K562 (cell line): ENCODE data around the gene RALGAPA2. TPM values are rescaled to one million over a fixed set of nuclear protein-coding genes. Genes with fewer than 3 reads are reported as not detected.

ENCODE experiments used
- ATAC-seq: fragments of 200-7000 bp; cut with Tn5 transposase; 3 replicates; pipeline ENCODE4 v1.9.1; 2020; ENCODE audit warnings: moderate library complexity
- BruUV-seq: library from RNA; stranded (reverse); fragments of 400-500 nt; replicated peaks from 2 replicates; lab custom pipeline; 2021; lab: Mats Ljungman, UMichigan
- CTCF ChIA-PET: fragments of 300-600 bp; formaldehyde crosslinking; extraction: SDS; loops from one replicate; lab custom pipeline; 2021; ENCODE audit warnings: low intra/inter-chr PET ratio; lab: Yijun Ruan, JAX
- POLR2A ChIA-PET: fragments of 300-600, 350-650 bp; sonication (Branson Sonifier 250); formaldehyde crosslinking; extraction: SDS; loops from one replicate; lab custom pipeline; 2021; ENCODE audit warnings: antibody characterized with exemption, inconsistent platforms; lab: Yijun Ruan, JAX
- DNase-seq, 4 experiments: peaks; one replicate each; pipeline versions ENCODE4 v3.0.0 to v3.0.0-alpha.2; 2011 to 2018; ENCODE audit warnings: low spot score in 3 of 4, mixed read lengths in 3 of 4; ENCODE audit errors: extremely low read depth in 1 of 4
- FAIRE-seq: peaks from 2 replicates; lab custom pipeline; 2011; peaks lifted over from hg19 to GRCh38; lab: Jason Lieb, UNC
- H2AFZ ChIP-seq: 2 replicates; pipeline ENCODE4 v1.6.0; 2011; ENCODE audit warnings: low read depth, low read length, control low read depth, inconsistent platforms
- H3K27ac ChIP-seq: fragments of 200-600 bp; 3 replicates; pipeline ENCODE4 v1.8.0; 2011; ENCODE audit warnings: low read depth, mild to moderate bottlenecking, control low read depth, inconsistent platforms, low read length, moderate library complexity, mixed read lengths; ENCODE audit errors: extremely low read depth
- H3K27me3 ChIP-seq, 2 experiments: fragments of 300-600 bp in 1 of 2; 2 replicates in 1 of 2; 3 replicates in 1 of 2; pipeline versions ENCODE4 v1.6.0 to v1.8.0; 2011; ENCODE audit warnings: inconsistent platforms in 2 of 2, low read length in 2 of 2, mild to moderate bottlenecking in 1 of 2, mixed read lengths in 1 of 2, moderate library complexity in 1 of 2; ENCODE audit not compliant: control insufficient read depth in 2 of 2, insufficient read depth in 2 of 2
- H3K36me3 ChIP-seq: fragments of 300-600 bp; 3 replicates; pipeline ENCODE4 v1.8.0; 2011; ENCODE audit warnings: mild to moderate bottlenecking, low read length, inconsistent platforms; ENCODE audit not compliant: control insufficient read depth, insufficient read depth
- H3K4me1 ChIP-seq, 2 experiments: fragments of 200-600 bp in 1 of 2; replicated peaks in 1 of 2; 2 replicates in 1 of 2; 3 replicates in 1 of 2; pipeline versions ENCODE4 v1.5.1 to v1.8.0; 2011; ENCODE audit warnings: inconsistent platforms in 2 of 2, low read length in 2 of 2, mild to moderate bottlenecking in 1 of 2, mixed read lengths in 1 of 2, moderate library complexity in 1 of 2; ENCODE audit not compliant: control insufficient read depth in 2 of 2, insufficient read depth in 2 of 2
- H3K4me2 ChIP-seq: 2 replicates; pipeline ENCODE4 v1.6.1; 2011; ENCODE audit warnings: low read length, control low read depth, inconsistent platforms, mixed read lengths; ENCODE audit not compliant: insufficient read depth
- H3K4me3 ChIP-seq: fragments of 200-600 bp; sonication (generic), shearing (Covaris generic); 2 replicates; pipeline ENCODE4 v1.5.1; 2016; ENCODE audit warnings: control low read depth, inconsistent platforms
- H3K79me2 ChIP-seq: fragments of 200-600 bp; 3 replicates; pipeline ENCODE4 v1.8.0; 2011; ENCODE audit warnings: low read length, inconsistent platforms; ENCODE audit not compliant: control insufficient read depth, insufficient read depth
- H3K9ac ChIP-seq, 2 experiments: 2 replicates each; pipeline versions ENCODE4 v1.6.0 to v1.6.1; 2011; ENCODE audit warnings: low read depth in 2 of 2, low read length in 2 of 2, control low read depth in 1 of 2, inconsistent platforms in 1 of 2, mild to moderate bottlenecking in 1 of 2, mixed read lengths in 1 of 2; ENCODE audit not compliant: insufficient read depth in 1 of 2
- H3K9me1 ChIP-seq: one replicate; pipeline ENCODE4 v1.6.0; 2011; ENCODE audit warnings: inconsistent platforms, mild to moderate bottlenecking, low read length, moderate library complexity; ENCODE audit not compliant: control insufficient read depth, insufficient read depth
- H3K9me3 ChIP-seq: replicated peaks from 2 replicates; pipeline ENCODE4 v1.5.1; 2011; ENCODE audit warnings: low read depth, low read length, inconsistent platforms; ENCODE audit not compliant: control insufficient read depth, insufficient read depth
- H4K20me1 ChIP-seq: replicated peaks from 2 replicates; pipeline ENCODE4 v1.6.1; 2011; ENCODE audit warnings: low read length, inconsistent platforms, mixed read lengths; ENCODE audit not compliant: control insufficient read depth, insufficient read depth
- CEBPB ChIP-seq: fragments of 450-650 bp; IDR thresholded peaks from 2 replicates; pipeline ENCODE4 v1.6.1; 2016; ENCODE audit warnings: missing genetic modification characterization, missing compliant biosample characterization
- DIDO1 ChIP-seq: fragments of 450-650 bp; IDR thresholded peaks from 2 replicates; pipeline ENCODE4 v1.6.1; 2016; ENCODE audit warnings: low read depth, missing biosample characterization, missing genetic modification characterization
- GTF2F1 ChIP-seq: IDR thresholded peaks from 2 replicates; pipeline ENCODE4 v1.6.1; 2011; ENCODE audit warnings: low read depth, low read length, improper control_type of control experiment
- HSF4 ChIP-seq: fragments of 250-450 bp; sonication (Bioruptor Pico); IDR thresholded peaks from 2 replicates; pipeline ENCODE4 v2.1.2; 2022; ENCODE audit warnings: mild to moderate bottlenecking, moderate library complexity, borderline replicate concordance
- MAFK ChIP-seq: IDR thresholded peaks from 2 replicates; pipeline ENCODE4 v1.6.1; 2011; ENCODE audit warnings: low read length, improper control_type of control experiment
- MTA3 ChIP-seq: fragments of 450-650 bp; formaldehyde crosslinking; IDR thresholded peaks from 2 replicates; pipeline ENCODE4 v1.6.1; 2017; ENCODE audit warnings: mild to moderate bottlenecking, borderline replicate concordance
- TAL1 ChIP-seq: fragments of 450-650 bp; IDR thresholded peaks from 2 replicates; pipeline ENCODE4 v1.6.1; 2016; ENCODE audit warnings: mild to moderate bottlenecking
- YBX1 ChIP-seq: fragments of 450-650 bp; IDR thresholded peaks from 2 replicates; pipeline ENCODE4 v1.7.1; 2016; ENCODE audit warnings: mild to moderate bottlenecking
- ZBTB17 ChIP-seq: fragments of 450-650 bp; formaldehyde crosslinking; IDR thresholded peaks from 2 replicates; pipeline ENCODE4 v1.4.0; 2020; ENCODE audit warnings: mild to moderate bottlenecking
- ZC3H4 ChIP-seq: sonication (generic); formaldehyde crosslinking; IDR thresholded peaks from 2 replicates; pipeline ENCODE4 v1.9.0; 2021; ENCODE audit warnings: missing genetic modification reagents, borderline replicate concordance
- ZFP30 ChIP-seq: fragments of 250-450 bp; sonication (Bioruptor Pico); IDR thresholded peaks from 2 replicates; pipeline ENCODE4 v1.8.0; 2022; ENCODE audit warnings: moderate library complexity, mild to moderate bottlenecking, inconsistent platforms, borderline replicate concordance
- ZNF212 ChIP-seq: fragments of 450-650 bp; formaldehyde crosslinking; IDR thresholded peaks from 2 replicates; pipeline ENCODE4 v1.4.0; 2020; ENCODE audit warnings: mild to moderate bottlenecking
- in situ Hi-C: fragments of 300-500 bp; cut with MboI; formaldehyde crosslinking; loops from 4 replicates; pipeline ENCODE4 v1.15.0; 2018; ENCODE audit warnings: inconsistent platforms, mixed read lengths
- intact Hi-C: fragments of 100-400 bp; cut with micrococcal nuclease; formaldehyde crosslinking; loops from 2 replicates; pipeline ENCODE4 v1.14.2; 2022
- polyA plus RNA-seq, 8 experiments: library from polyadenylated mRNA; depleted of rRNA in 4 of 8; stranded (reverse) in 5 of 8; unstranded in 3 of 8; fragments of >200 nt; fragmentation: Nextera tagmentation in 2 of 8; fragmentation: Illumina TruSeq in 1 of 8; extraction: Ambion mirVana in 2 of 8; extraction: Trizol in 1 of 8; gene quantifications; 2 replicates each; pipeline versions ENCODE4 v1.2.1 to v1.2.3, GENCODE V29; 2011 to 2014; ENCODE audit warnings: inconsistent platforms in 1 of 8, missing spikeins in 1 of 8
- total RNA-seq, 7 experiments: library from RNA; depleted of rRNA in 6 of 7; stranded (reverse); fragments of >200 nt in 6 of 7; fragmentation: Illumina TruSeq in 2 of 7; extraction: Trizol in 2 of 7; gene quantifications; 2 replicates each; pipeline versions ENCODE4 v1.2.1 to v1.2.3, GENCODE V29; 2011 to 2021; ENCODE audit warnings: low replicate concordance in 1 of 7
- TF ChIP-seq, protein P1 (sequence below): fragments of 450-650 bp; IDR thresholded peaks from 2 replicates; pipeline ENCODE4 v1.6.1; 2016; ENCODE audit warnings: borderline replicate concordance
- TF ChIP-seq, protein P2 (sequence below): fragments of 450-650 bp; formaldehyde crosslinking; conservative IDR thresholded peaks from 2 replicates; pipeline ENCODE4 v1.4.0; 2022; ENCODE audit warnings: mild to moderate bottlenecking, missing genetic modification characterization
- TF ChIP-seq, protein P3 (sequence below): IDR thresholded peaks from 3 replicates; pipeline ENCODE4 v1.6.1; 2011; ENCODE audit warnings: borderline replicate concordance, mild to moderate bottlenecking; ENCODE audit not compliant: insufficient read length, insufficient read depth
- TF ChIP-seq, protein P4 (sequence below): sonication (generic); formaldehyde crosslinking; IDR thresholded peaks from 2 replicates; pipeline ENCODE4 v1.8.0; 2022; ENCODE audit warnings: mild to moderate bottlenecking, missing genetic modification reagents

Gene RALGAPA2
- total and polyA plus RNA-seq, 9 of the 15 experiments (the other 6 are each of a cell fraction or from before 2014, with no cell fraction given), result 0.35 to 2.7 (median 1.4) TPM

DNA sequence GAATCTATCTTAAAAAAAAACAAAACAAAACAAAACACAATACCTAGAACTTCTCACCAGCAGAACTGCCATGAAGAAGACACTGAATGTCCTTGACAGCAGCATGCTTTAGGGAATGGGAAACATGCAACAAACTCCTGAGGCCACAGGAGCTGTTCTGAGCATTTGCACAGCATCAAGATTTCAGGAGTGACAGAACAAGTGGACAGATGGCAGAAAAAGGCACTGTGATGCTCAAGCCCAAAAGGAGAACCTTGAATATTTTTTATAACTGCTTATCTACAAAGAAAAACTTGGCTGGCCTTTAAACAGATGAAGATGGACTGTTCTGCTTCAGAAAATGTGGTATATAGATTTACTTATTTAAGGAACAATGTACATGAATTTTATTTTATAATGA is 158.9 kb downstream of the RALGAPA2 start:
- no peak for FAIRE-seq
- ChIA-PET POLR2A (no interaction called here), CTCF (no interaction called here)
- Histone ChIP-seq H2AFZ (no peak overlapping the region), H3K36me3 (no peaks in the 10 kb centered on the region), H3K27ac (no peak overlapping the region), H3K4me3 (no peak overlapping the region), H3K9me3 (no peaks in the 10 kb centered on the region), H3K9me1 (no peaks in the 10 kb centered on the region), H4K20me1 (no peaks in the 10 kb centered on the region), H3K27me3 (no peaks in the 10 kb centered on the region; a peak in 1 of 5 replicates), H3K9ac (no peak overlapping the region), H3K4me1 (no peaks in the 10 kb centered on the region), H3K79me2 (no peaks in the 10 kb centered on the region), H3K4me2 (no peak overlapping the region)
- intact Hi-C loops (no loop called here), in situ Hi-C loops (loop anchor here (25.0 kb wide), 1 partner anchor 466 kb away; no protein-coding TSS in a partner anchor)
- no TSS peak for BruUV-seq
- DNase-seq, result no peak
- no peak for ATAC-seq
- TF ChIP-seq, protein P1, sequence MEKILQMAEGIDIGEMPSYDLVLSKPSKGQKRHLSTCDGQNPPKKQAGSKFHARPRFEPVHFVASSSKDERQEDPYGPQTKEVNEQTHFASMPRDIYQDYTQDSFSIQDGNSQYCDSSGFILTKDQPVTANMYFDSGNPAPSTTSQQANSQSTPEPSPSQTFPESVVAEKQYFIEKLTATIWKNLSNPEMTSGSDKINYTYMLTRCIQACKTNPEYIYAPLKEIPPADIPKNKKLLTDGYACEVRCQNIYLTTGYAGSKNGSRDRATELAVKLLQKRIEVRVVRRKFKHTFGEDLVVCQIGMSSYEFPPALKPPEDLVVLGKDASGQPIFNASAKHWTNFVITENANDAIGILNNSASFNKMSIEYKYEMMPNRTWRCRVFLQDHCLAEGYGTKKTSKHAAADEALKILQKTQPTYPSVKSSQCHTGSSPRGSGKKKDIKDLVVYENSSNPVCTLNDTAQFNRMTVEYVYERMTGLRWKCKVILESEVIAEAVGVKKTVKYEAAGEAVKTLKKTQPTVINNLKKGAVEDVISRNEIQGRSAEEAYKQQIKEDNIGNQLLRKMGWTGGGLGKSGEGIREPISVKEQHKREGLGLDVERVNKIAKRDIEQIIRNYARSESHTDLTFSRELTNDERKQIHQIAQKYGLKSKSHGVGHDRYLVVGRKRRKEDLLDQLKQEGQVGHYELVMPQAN, result no peak
- TF ChIP-seq DIDO1 (tag), result no peak
- TF ChIP-seq, protein P2, sequence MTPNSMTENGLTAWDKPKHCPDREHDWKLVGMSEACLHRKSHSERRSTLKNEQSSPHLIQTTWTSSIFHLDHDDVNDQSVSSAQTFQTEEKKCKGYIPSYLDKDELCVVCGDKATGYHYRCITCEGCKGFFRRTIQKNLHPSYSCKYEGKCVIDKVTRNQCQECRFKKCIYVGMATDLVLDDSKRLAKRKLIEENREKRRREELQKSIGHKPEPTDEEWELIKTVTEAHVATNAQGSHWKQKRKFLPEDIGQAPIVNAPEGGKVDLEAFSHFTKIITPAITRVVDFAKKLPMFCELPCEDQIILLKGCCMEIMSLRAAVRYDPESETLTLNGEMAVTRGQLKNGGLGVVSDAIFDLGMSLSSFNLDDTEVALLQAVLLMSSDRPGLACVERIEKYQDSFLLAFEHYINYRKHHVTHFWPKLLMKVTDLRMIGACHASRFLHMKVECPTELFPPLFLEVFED (CRISPR knock-in tag), result no peak
- no peak for TF ChIP-seq ZC3H4 (CRISPR knock-in tag)
- TF ChIP-seq GTF2F1, result no peak
- TF ChIP-seq YBX1, result no peak
- no peak for TF ChIP-seq ZNF212 (CRISPR knock-in tag)
- TF ChIP-seq MAFK, result no peak
- TF ChIP-seq, protein P3, sequence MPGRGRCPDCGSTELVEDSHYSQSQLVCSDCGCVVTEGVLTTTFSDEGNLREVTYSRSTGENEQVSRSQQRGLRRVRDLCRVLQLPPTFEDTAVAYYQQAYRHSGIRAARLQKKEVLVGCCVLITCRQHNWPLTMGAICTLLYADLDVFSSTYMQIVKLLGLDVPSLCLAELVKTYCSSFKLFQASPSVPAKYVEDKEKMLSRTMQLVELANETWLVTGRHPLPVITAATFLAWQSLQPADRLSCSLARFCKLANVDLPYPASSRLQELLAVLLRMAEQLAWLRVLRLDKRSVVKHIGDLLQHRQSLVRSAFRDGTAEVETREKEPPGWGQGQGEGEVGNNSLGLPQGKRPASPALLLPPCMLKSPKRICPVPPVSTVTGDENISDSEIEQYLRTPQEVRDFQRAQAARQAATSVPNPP, result no peak
- TF ChIP-seq MTA3, result no peak
- no peak for TF ChIP-seq TAL1
- TF ChIP-seq ZFP30 (CRISPR knock-in tag), result no peak
- no peak for TF ChIP-seq ZBTB17
- TF ChIP-seq CEBPB, result no peak
- TF ChIP-seq, protein P4, sequence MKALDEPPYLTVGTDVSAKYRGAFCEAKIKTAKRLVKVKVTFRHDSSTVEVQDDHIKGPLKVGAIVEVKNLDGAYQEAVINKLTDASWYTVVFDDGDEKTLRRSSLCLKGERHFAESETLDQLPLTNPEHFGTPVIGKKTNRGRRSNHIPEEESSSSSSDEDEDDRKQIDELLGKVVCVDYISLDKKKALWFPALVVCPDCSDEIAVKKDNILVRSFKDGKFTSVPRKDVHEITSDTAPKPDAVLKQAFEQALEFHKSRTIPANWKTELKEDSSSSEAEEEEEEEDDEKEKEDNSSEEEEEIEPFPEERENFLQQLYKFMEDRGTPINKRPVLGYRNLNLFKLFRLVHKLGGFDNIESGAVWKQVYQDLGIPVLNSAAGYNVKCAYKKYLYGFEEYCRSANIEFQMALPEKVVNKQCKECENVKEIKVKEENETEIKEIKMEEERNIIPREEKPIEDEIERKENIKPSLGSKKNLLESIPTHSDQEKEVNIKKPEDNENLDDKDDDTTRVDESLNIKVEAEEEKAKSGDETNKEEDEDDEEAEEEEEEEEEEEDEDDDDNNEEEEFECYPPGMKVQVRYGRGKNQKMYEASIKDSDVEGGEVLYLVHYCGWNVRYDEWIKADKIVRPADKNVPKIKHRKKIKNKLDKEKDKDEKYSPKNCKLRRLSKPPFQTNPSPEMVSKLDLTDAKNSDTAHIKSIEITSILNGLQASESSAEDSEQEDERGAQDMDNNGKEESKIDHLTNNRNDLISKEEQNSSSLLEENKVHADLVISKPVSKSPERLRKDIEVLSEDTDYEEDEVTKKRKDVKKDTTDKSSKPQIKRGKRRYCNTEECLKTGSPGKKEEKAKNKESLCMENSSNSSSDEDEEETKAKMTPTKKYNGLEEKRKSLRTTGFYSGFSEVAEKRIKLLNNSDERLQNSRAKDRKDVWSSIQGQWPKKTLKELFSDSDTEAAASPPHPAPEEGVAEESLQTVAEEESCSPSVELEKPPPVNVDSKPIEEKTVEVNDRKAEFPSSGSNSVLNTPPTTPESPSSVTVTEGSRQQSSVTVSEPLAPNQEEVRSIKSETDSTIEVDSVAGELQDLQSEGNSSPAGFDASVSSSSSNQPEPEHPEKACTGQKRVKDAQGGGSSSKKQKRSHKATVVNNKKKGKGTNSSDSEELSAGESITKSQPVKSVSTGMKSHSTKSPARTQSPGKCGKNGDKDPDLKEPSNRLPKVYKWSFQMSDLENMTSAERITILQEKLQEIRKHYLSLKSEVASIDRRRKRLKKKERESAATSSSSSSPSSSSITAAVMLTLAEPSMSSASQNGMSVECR (CRISPR knock-in tag), result no peak
- TF ChIP-seq HSF4 (CRISPR knock-in tag), result no peak
